Islet of Langerhans (tissue), 1 donor: ENCODE results near the gene OPA3.

Experiments
- FAIRE-seq: peaks from one replicate; lab custom pipeline; 2011; peaks lifted over from hg19 to GRCh38; lab: Jason Lieb, UNC

The OPA3 gene

GRCh38 chr19:45501730-45502014, 82.9 kb downstream of the OPA3 start:
- FAIRE-seq = no peak

- FAIRE-seq = no peak
These were observed 83.5 kb downstream of the OPA3 start for GRCh38 chr19:45500918-45501729.

- FAIRE-seq = no peak
These were observed 85.1 kb downstream of the OPA3 start for GRCh38 chr19:45499196-45500180.

GRCh38 chr19:45498411-45499195, 86.0 kb downstream of the OPA3 start, which contains the start of gene PPM1N:
PPM1N (plus strand) TSS chr19:45498443; CDS start chr19:45498473, 30 bp downstream.
- FAIRE-seq = no peak

GRCh38 chr19:45497791-45498190, 86.8 kb downstream of the OPA3 start:
- no peak for FAIRE-seq

- FAIRE-seq = no peak
These were observed 88.2 kb downstream of the OPA3 start for GRCh38 chr19:45496349-45496953.

- FAIRE-seq = no peak
These were observed 89.4 kb downstream of the OPA3 start for GRCh38 chr19:45495178-45495577.

GRCh38 chr19:45494261-45494916, 90.2 kb downstream of the OPA3 start:
- no peak for FAIRE-seq

GRCh38 chr19:45492627-45493470, 91.8 kb downstream of the OPA3 start:
- no peak for FAIRE-seq

- no peak for FAIRE-seq
These were observed 92.4 kb downstream of the OPA3 start for GRCh38 chr19:45492137-45492626.

GRCh38 chr19:45489216-45489855, 95.3 kb downstream of the OPA3 start:
- FAIRE-seq = no peak

- no peak for FAIRE-seq
These were observed 95.9 kb downstream of the OPA3 start for GRCh38 chr19:45488708-45489107.

- no peak for FAIRE-seq
These were observed 99.1 kb downstream of the OPA3 start for GRCh38 chr19:45485305-45486077.

GRCh38 chr19:45484273-45484945, 100.2 kb downstream of the OPA3 start:
- no peak for FAIRE-seq

- no peak for FAIRE-seq
These were observed 101.6 kb downstream of the OPA3 start for GRCh38 chr19:45483033-45483432.

GRCh38 chr19:45478454-45479238, 106.0 kb downstream of the OPA3 start:
- peak; percentile 69 for FAIRE-seq

- FAIRE-seq = peak; percentile 85
These were observed 106.7 kb downstream of the OPA3 start for GRCh38 chr19:45477713-45478453.
